Activated CD8-positive, alpha-beta memory T cell treated with anti-CD3 and anti-CD28 coated beads, Interleukin-2, amount 50 U/mL, for 1 hour (primary cell): ENCODE data around the gene SEPTIN3.
A peak's percentile ranks its signal among the peaks of the same experiment; 100 is the strongest.

ENCODE experiments used
- DNase-seq: peaks from one replicate; pipeline ENCODE4 v3.0.0-alpha.2; 2020; ENCODE audit errors: extremely low read depth

Gene SEPTIN3

GRCh38 chr22:41969110-41969646 lies at the start of gene SEPTIN3:
Gene SEPTIN3 (plus strand): TSS chr22:41969443. CDS start chr22:41971493, 2,050 bp downstream.
- no peak for DNase-seq

GRCh38 chr22:41920271-41920976 lies 48.8 kb upstream of the SEPTIN3 start:
- DNase-seq, result no peak

GRCh38 chr22:41922328-41922727 lies 46.9 kb upstream of the SEPTIN3 start:
- DNase-seq, result no peak

GRCh38 chr22:41922940-41923594 lies 46.2 kb upstream of the SEPTIN3 start:
- no peak for DNase-seq

GRCh38 chr22:41923595-41924276 lies 45.5 kb upstream of the SEPTIN3 start:
- no peak for DNase-seq

GRCh38 chr22:41925783-41926460 lies 43.3 kb upstream of the SEPTIN3 start:
- peak; percentile 41 for DNase-seq

GRCh38 chr22:41927813-41928212 lies 41.4 kb upstream of the SEPTIN3 start:
- no peak for DNase-seq

- DNase-seq, result no peak
Measured at GRCh38 chr22:41928593-41929417, 40.4 kb upstream of the SEPTIN3 start.

GRCh38 chr22:41929418-41929810 lies 39.8 kb upstream of the SEPTIN3 start:
- DNase-seq, result no peak

- no peak for DNase-seq
Measured at GRCh38 chr22:41931701-41932269, 37.5 kb upstream of the SEPTIN3 start.

GRCh38 chr22:41932353-41932752 lies 36.9 kb upstream of the SEPTIN3 start:
- DNase-seq, result no peak

GRCh38 chr22:41933411-41934177 lies 35.6 kb upstream of the SEPTIN3 start:
- DNase-seq, result no peak

GRCh38 chr22:41934284-41935014 lies 34.8 kb upstream of the SEPTIN3 start:
- DNase-seq, result no peak

GRCh38 chr22:41935015-41935351 lies 34.3 kb upstream of the SEPTIN3 start:
- no peak for DNase-seq

GRCh38 chr22:41935509-41935908 lies 33.7 kb upstream of the SEPTIN3 start:
- DNase-seq, result no peak

- DNase-seq, result no peak
Measured at GRCh38 chr22:41936894-41937169, 32.4 kb upstream of the SEPTIN3 start.

- peak; percentile 92 for DNase-seq
Measured at GRCh38 chr22:41939981-41940831, 29.0 kb upstream of the SEPTIN3 start.

GRCh38 chr22:41940832-41941765 lies 28.1 kb upstream of the SEPTIN3 start:
- peak; percentile 58 for DNase-seq
